Motor neuron (in vitro differentiated cells): ENCODE results near the gene PRKN. TPM values are rescaled to one million over a fixed set of nuclear protein-coding genes. Genes with fewer than 3 reads are reported as not detected.
A peak's percentile ranks its signal among the peaks of the same experiment; 100 is the strongest.
"Not testable (repeated sequence)": the region's sequence is repeated elsewhere in the genome, so short reads cannot be mapped to it uniquely, and the experiment has no call there.

Experiments
- ATAC-seq, 8 experiments: fragments of 200-7000 bp; cut with Tn5 transposase; replicated peaks in 6 of 8; 2 replicates each; pipeline ENCODE4 v1.8.0; 2021; ENCODE audit warnings: mild to moderate bottlenecking in 8 of 8, moderate library complexity in 8 of 8
- H3K27ac ChIP-seq, 2 donors: fragments of 250-450 bp; sonication (Bioruptor Pico); 2 replicates each; pipeline ENCODE4 v1.9.0; 2021; ENCODE audit warnings: antibody characterized with exemption in 2 of 2, mild to moderate bottlenecking in 2 of 2, moderate library complexity in 1 of 2
- H3K4me1 ChIP-seq, 2 donors: fragments of 250-450 bp; sonication (Bioruptor Pico); replicated peaks in 1 of 2; 2 replicates each; pipeline ENCODE4 v1.6.1; 2021; ENCODE audit warnings: antibody characterized with exemption in 2 of 2, mild to moderate bottlenecking in 2 of 2, moderate library complexity in 1 of 2
- H3K4me3 ChIP-seq, 5 donors: fragments of 250-450 bp; sonication (Bioruptor Pico); 2 replicates each; pipeline ENCODE4 v1.9.0; 2021; ENCODE audit warnings: antibody characterized with exemption in 5 of 5, mild to moderate bottlenecking in 5 of 5, moderate library complexity in 4 of 5
- WGBS, 10 experiments: fragments of 450-650 bp; shearing (Covaris generic); methylation state at CpG; one replicate each; pipeline ENCODE4 v1.0.0; 2022; 5-methylcytosine and 5-hydroxymethylcytosine counted together
- in situ Hi-C, 9 experiments: fragments of 400-800 bp; cut with MboI; loops; one replicate each; pipeline ENCODE4 v1.15.0; 2021; ENCODE audit warnings: low sequenced_read_pairs in 9 of 9, low pct_unique_long_range_greater_than_20kb in 2 of 9; ENCODE audit not compliant: unreplicated experiment in 9 of 9
- total RNA-seq, 8 experiments: library from RNA; unstranded; fragments of 300-600 nt; gene quantifications; 2 replicates each; pipeline versions ENCODE4 v1.2.3 to v1.2.4, GENCODE V29; 2022

Gene PRKN
- total RNA-seq, 8 experiments from 2014 or later = 0.71 to 8.1 (median 2.9) TPM

DNA sequence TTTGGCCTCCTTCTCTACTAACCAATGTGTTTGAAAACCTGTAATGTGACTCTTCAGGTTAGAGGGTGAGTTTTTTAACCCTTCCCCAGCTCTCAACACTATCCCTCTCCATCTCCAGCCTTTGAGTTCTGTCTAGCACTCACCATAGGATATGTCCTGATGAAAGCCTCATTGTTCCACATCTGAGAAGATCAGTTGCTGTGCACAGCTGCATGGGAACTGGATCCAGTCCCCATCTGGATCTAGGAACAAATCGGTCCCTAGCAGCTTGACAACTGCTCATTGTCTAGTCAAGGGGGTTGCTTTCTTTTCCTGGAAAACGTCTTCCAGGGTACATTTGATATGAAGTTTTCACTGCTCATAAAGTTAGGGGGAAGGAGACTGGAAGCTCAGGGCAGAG is 1408.3 kb downstream of the PRKN start:
- ATAC-seq = no peak
- in situ Hi-C loops = no loop called here
- WGBS, 10 experiments = 6 to 96% (median 44%) methylated on average over 1 to 2 of the region's 2 CpGs; no CpG with 5 or more reads in 4 of the 10 experiments
- Histone ChIP-seq H3K4me1 (peaks cover 13 to 14% of the 10 kb centered on the region in 2 donors), H3K4me3 (no peak overlapping the region), H3K27ac (no peak overlapping the region)

DNA sequence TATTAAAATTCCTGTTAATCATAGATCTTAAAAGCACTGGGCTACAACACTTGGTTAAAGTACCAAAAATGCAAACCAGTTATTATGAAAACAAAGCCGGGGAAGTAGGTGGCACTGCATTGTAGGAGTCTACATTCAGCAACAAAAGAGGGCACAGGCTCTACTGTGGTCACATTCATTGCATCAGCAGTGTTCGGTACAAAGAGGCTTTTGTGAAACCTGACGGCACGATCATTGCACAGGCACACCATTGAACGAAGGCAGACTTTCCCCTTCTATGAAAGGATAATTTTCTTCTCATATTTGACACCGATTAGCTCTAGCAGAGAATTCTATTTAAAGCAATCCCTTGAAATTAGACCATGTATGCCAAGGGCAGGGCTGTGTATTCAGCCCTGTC is 1409.1 kb downstream of the PRKN start:
- H3K27ac ChIP-seq = peak overlapping the region in 1 of 2 donors; percentile 62
- in situ Hi-C loops = no loop called here
- peak in 5 of 8 experiments; percentile 87 to 98 (median 90) for ATAC-seq
- no peak overlapping the region for H3K4me3 ChIP-seq
- peaks cover 13 to 14% of the 10 kb centered on the region in 2 donors for H3K4me1 ChIP-seq
- 0 to 71% (median 45%) methylated on average over 1 to 6 of the region's 6 CpGs; no CpG with 5 or more reads in 2 of the 10 experiments for WGBS, 10 experiments

DNA sequence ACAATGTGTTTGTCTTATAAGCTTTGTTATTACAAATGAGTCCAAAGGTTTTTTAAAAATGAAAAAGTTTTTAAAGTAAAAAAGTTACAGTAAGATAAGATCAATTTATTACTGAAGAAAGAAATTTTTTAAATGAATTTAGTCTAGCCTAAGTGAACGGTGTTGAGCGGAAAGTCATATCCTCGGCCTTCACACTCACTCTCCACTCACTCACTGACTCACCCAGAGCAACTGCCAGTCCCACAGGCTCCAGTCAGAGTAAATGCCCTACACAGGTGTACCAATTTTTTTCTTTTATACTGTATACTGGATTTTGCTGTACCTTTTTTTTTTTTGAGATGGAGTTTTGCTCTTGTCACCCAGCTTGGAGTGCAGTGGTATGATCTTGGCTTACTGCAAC is 1411.0 kb downstream of the PRKN start:
- in situ Hi-C loops = no loop called here
- Histone ChIP-seq H3K27ac (no peak overlapping the region), H3K4me1 (peaks cover 13 to 14% of the 10 kb centered on the region in 2 donors), H3K4me3 (no peak overlapping the region)
- WGBS, 10 experiments = 70 to 100% (median 86%) methylated on average over 2 to 3 of the region's 3 CpGs; no CpG with 5 or more reads in 1 of the 10 experiments
- ATAC-seq = no peak

DNA sequence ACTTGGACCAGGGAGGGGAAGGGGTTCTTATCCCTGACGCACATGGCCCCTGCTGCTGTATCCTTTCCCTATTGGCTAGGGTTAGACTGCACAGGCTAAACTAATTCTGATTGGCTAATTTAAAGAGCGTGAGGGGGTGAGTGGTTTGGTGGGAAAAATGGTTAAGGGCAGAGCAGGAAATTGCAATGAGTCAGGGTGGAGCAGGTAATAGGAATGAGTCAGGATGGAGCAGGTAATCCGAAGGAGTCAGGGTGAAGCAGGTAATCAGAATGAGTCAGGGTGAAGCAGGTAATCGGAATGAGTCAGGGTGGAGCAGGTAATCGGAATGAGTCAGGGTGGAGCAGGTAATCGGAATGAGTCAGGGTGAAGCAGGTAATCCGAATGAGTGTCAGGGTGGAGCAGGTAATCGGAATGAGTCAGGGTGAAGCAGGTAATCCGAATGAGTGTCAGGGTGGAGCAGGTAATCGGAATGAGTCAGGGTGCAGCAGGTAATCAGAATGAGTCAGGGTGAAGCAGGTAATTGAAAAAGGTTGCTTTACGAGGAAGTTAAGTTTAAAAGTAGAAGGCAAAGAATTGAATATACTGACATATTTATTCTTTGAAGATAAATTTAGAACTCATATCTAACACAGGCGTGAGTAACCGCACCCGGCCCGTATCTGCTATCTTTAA is 1412.2 kb downstream of the PRKN start:
- H3K27ac ChIP-seq, ATAC-seq, in situ Hi-C loops, H3K4me3 ChIP-seq: not testable (repeated sequence)
- peaks cover 13 to 14% of the 10 kb centered on the region in 2 donors for H3K4me1 ChIP-seq
- WGBS, 10 experiments = 66 to 99% (median 80%) methylated on average over 2 to 13 of the region's 15 CpGs

DNA sequence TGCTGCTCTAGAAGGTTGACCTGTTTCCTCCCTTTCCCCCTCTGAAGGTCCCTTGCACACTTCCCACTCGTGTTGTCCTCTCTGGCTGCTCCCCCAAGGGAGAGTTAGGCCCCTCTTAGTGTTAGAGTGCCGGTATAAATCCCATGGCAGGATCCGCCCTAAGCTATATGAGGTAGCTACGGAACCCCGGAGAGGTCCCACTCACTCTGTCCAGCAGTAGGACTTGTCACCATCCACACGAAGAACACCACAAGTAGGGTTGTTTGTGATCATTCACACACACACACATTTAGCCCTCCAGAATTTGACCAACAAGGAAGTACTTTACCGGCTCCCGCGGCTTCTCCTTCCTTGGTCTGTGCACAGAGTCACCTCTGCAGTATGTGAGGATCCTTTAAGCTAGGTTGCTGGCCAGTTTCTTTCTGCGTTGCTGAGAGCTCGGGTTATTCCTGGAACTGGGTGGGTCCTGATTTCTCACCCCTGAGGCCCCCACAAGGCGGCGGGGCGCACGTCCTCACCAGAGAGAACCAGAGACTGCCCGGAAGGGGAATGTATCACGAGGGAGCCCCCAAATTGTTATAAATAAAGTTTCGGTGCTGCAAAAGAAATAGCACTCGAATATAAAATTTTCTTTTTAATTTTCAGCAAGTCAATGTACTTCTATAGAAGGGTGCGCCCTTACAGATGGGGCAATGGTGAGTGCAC is 1412.9 kb downstream of the PRKN start:
- H3K4me3 ChIP-seq = not testable (repeated sequence)

GRCh38 chr6:161313940-161314509 is 1413.5 kb downstream of the PRKN start:
- Histone ChIP-seq H3K4me1 (peaks cover 9 to 13% of the 10 kb centered on the region in 2 donors), H3K27ac (no peak overlapping the region), H3K4me3 (no peak overlapping the region)
- WGBS, 10 experiments = 21 to 91% (median 79%) methylated on average over 2 to 6 of the region's 6 CpGs; no CpG with 5 or more reads in 1 of the 10 experiments
- no peak for ATAC-seq
- in situ Hi-C loops = no loop called here

More for the DNA sequence above, 1412.9 kb downstream of the PRKN start:
- ATAC-seq, H3K27ac ChIP-seq, in situ Hi-C loops: not testable (repeated sequence)
- H3K4me1 ChIP-seq = peaks cover 13 to 14% of the 10 kb centered on the region in 2 donors
- 69 to 100% (median 91%) methylated on average over 1 to 12 of the region's 20 CpGs; no CpG with 5 or more reads in 1 of the 10 experiments for WGBS, 10 experiments

- H3K4me3 ChIP-seq, in situ Hi-C loops, ATAC-seq, H3K27ac ChIP-seq, H3K4me1 ChIP-seq: not testable (repeated sequence)
- 15 to 100% (median 74%) methylated on average over 1 to 3 of the region's 3 CpGs; no CpG with 5 or more reads in 3 of the 10 experiments for WGBS, 10 experiments
These were observed 1414.1 kb downstream of the PRKN start for GRCh38 chr6:161313475-161313874.

- H3K27ac ChIP-seq, H3K4me1 ChIP-seq, ATAC-seq, in situ Hi-C loops, H3K4me3 ChIP-seq: not testable (repeated sequence)
- 40 to 100% (median 84%) methylated on average over 2 to 7 of the region's 7 CpGs; no CpG with 5 or more reads in 1 of the 10 experiments for WGBS, 10 experiments
These were observed 1417.8 kb downstream of the PRKN start for GRCh38 chr6:161309774-161310173.

GRCh38 chr6:161308075-161308655 is 1419.4 kb downstream of the PRKN start:
- Histone ChIP-seq H3K27ac (no peak overlapping the region), H3K4me1 (no peaks in the 10 kb centered on the region), H3K4me3 (no peak overlapping the region)
- in situ Hi-C loops = no loop called here
- ATAC-seq = no peak
- WGBS, 10 experiments = 19 to 100% (median 77%) methylated on average over 1 to 5 of the region's 10 CpGs; no CpG with 5 or more reads in 3 of the 10 experiments

GRCh38 chr6:161305860-161306259 is 1421.7 kb downstream of the PRKN start:
- 70 to 100% (median 86%) methylated on average over 1 to 3 of the region's 4 CpGs; no CpG with 5 or more reads in 6 of the 10 experiments for WGBS, 10 experiments
- Histone ChIP-seq H3K4me1 (no peaks in the 10 kb centered on the region), H3K4me3 (no peak overlapping the region), H3K27ac (no peak overlapping the region)
- in situ Hi-C loops = no loop called here
- ATAC-seq = no peak

DNA sequence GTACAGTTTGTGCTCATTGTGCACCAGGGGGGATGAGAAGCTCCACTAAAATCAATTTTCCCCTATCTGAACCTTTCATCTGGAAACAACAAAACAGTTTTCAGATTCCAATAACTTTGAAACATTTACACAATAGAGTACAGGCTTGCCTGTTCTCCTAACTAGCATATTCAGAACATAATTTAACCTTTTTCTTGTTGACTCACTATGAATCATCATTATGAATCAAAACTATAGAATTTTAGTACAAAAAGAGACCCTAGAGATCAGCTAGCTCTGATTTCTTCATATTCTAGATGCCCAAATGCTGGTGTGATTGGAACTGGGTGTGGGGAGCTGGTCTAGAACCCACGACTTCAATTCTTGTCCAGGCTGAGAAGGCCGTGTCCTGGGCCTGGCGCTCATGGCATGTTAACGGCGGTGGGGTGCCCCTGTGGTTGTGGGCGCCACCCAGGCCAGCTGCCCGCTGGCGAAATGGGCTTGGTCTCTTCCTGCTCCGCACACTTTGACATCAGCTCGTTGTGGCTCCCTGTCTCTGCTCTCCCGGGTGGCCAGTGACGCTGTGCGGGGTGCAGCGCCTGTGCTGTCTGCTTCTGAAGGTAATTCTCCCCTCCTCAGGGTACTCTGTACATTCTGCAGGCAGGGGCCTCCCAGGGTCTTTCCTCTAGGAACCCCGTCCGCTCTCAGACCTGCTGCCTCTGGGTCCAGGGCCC is 1423.8 kb downstream of the PRKN start:
- Histone ChIP-seq H3K4me3 (no peak overlapping the region), H3K27ac (no peak overlapping the region), H3K4me1 (no peaks in the 10 kb centered on the region)
- in situ Hi-C loops = no loop called here
- ATAC-seq = no peak
- WGBS, 10 experiments = 60 to 100% (median 93%) methylated on average over 1 to 6 of the region's 16 CpGs; no CpG with 5 or more reads in 5 of the 10 experiments

DNA sequence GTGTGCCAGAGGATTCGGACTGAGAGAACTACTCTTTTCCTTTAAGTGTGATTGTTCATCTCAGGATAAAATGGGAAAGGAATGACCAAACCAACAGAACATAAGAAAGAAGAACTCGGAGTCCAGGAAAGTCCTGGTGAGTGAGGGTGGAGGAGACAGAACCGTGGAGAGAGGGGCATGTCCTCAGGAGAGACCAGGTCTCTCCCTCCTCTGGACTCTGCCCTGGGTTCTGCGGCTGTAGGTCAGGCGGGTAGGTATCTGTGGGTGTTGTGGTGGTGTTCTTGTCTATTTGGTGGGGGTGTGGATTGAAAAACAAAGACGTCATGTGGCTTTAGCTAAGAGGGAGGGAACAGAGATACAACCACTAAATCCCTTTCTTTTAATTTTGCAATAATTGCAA is 1424.6 kb downstream of the PRKN start:
- 58 to 100% (median 79%) methylated on average over 1 to 5 of the region's 6 CpGs for WGBS, 10 experiments
- H3K4me1 ChIP-seq = no peaks in the 10 kb centered on the region
- no peak overlapping the region for H3K27ac ChIP-seq
- ATAC-seq = no peak
- in situ Hi-C loops = no loop called here
- no peak overlapping the region for H3K4me3 ChIP-seq
